Aorta (tissue), 5 donors: ENCODE results near the gene PPT1. TPM values are rescaled to one million over a fixed set of nuclear protein-coding genes. Genes with fewer than 3 reads are reported as not detected.
"Not testable (repeated sequence)": the region's sequence is repeated elsewhere in the genome, so short reads cannot be mapped to it uniquely, and the experiment has no call there.

Source experiments
- ATAC-seq: fragments of 200-7000 bp; cut with Tn5 transposase; one replicate; pipeline ENCODE4 v1.9.1; 2022; ENCODE audit warnings: moderate library complexity; ENCODE audit not compliant: low FRiP score
- DNase-seq, 2 donors: peaks; one replicate each; pipeline ENCODE4 v3.0.0-alpha.2; 2020
- H3K27ac ChIP-seq, 2 donors: one replicate each; pipeline ENCODE4 v1.5.1; 2013; ENCODE audit warnings: low read length in 2 of 2, mild to moderate bottlenecking in 2 of 2, moderate library complexity in 2 of 2, control low read depth in 1 of 2, inconsistent platforms in 1 of 2, low read depth in 1 of 2
- H3K27me3 ChIP-seq, 2 donors: one replicate each; pipeline ENCODE4 v1.6.1; 2013; ENCODE audit warnings: control low read depth in 1 of 2, low read length in 1 of 2, mild to moderate bottlenecking in 1 of 2, moderate library complexity in 1 of 2; ENCODE audit not compliant: insufficient read depth in 2 of 2, control insufficient read depth in 1 of 2
- H3K36me3 ChIP-seq, 2 donors: one replicate each; pipeline ENCODE4 v1.6.1; 2013; ENCODE audit warnings: control low read depth in 1 of 2, low read length in 1 of 2, mild to moderate bottlenecking in 1 of 2; ENCODE audit not compliant: insufficient read depth in 2 of 2, control insufficient read depth in 1 of 2
- H3K4me1 ChIP-seq, 2 donors: one replicate each; pipeline ENCODE4 v1.6.1; 2013; ENCODE audit warnings: low read length in 2 of 2, control low read depth in 1 of 2, mild to moderate bottlenecking in 1 of 2, moderate library complexity in 1 of 2; ENCODE audit not compliant: insufficient read depth in 2 of 2, control insufficient read depth in 1 of 2
- H3K4me3 ChIP-seq, 2 donors: one replicate each; pipeline ENCODE4 v1.5.1; 2013; ENCODE audit warnings: low read length in 2 of 2, control low read depth in 1 of 2, mild to moderate bottlenecking in 1 of 2
- H3K9me3 ChIP-seq: one replicate; pipeline ENCODE4 v1.6.1; 2013; ENCODE audit warnings: mild to moderate bottlenecking, low read length; ENCODE audit not compliant: control insufficient read depth
- WGBS, 2 donors: extraction: QIAGEN DNeasy Blood & Tissue Kit; methylation state at CpG; one replicate each; pipeline ENCODE4 v1.1.7; 2013; 5-methylcytosine and 5-hydroxymethylcytosine counted together
- intact Hi-C, 2 donors: fragments of 100-400 bp; cut with DNase I; formaldehyde crosslinking; loops; one replicate each; pipeline versions ENCODE4 v1.14.2 to v1.15.0; 2022
- polyA plus RNA-seq, 2 donors: library from polyadenylated mRNA; stranded (reverse); fragments of 200-250 nt; gene quantifications; one replicate each; pipeline ENCODE4 v1.2.3, GENCODE V29; 2013
- total RNA-seq, 2 donors: library from RNA; stranded (reverse); fragmentation: NEBNext Ultra II Directional; extraction: Animal tissue kit (Norgen Biotek cat#: 25700); gene quantifications; one replicate each; pipeline ENCODE4 v1.2.1, GENCODE V29; 2021
- donor health status: healthy with polysubstance abuse.
- donor health status: Bipolar disorder and iron deficiency.
- donor health status: DM: no; HTN: no; CAD: no.
- donor health status: DM: no; HTN: no; CAD: no.
- donor health status: DM: yes; HTN: yes; CAD: no.

The PPT1 gene
- total and polyA plus RNA-seq, 4 donors: 56.7 to 93.7 (median 82.3) TPM

DNA sequence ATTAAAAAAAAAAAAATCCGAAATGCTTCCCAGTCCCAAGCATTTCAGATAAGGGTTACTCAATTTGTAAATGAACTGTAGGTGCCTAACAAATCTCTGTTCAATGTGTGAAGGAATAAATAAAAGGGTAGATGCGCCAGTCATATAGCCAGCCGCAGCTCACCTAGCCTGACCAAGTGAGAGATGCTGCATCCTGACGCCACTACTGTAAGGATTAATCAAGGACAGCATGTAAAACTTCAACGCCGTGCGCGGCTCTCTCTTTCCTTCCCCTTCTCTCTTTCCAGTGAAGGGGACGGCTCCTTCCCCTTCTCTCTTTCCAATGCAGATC is 441 bp downstream of the PPT1 start:
- Histone ChIP-seq H3K27ac (peak overlapping the region in 1 of 2 donors; percentile 15), H3K27me3 (no peaks in the 10 kb centered on the region), H3K9me3 (no peaks in the 10 kb centered on the region), H3K4me1 (peaks cover 0 to 2% of the 10 kb centered on the region in 2 donors), H3K36me3 (peaks cover 0 to 2% of the 10 kb centered on the region in 2 donors), H3K4me3 (peak overlapping the region; percentile 45 to 76)
- DNase-seq (no peak), ATAC-seq (peak; percentile 54)
- WGBS, 2 donors: 14 to 15% methylated on average over 9 of the region's 9 CpGs
- intact Hi-C loops: no loop called here

DNA sequence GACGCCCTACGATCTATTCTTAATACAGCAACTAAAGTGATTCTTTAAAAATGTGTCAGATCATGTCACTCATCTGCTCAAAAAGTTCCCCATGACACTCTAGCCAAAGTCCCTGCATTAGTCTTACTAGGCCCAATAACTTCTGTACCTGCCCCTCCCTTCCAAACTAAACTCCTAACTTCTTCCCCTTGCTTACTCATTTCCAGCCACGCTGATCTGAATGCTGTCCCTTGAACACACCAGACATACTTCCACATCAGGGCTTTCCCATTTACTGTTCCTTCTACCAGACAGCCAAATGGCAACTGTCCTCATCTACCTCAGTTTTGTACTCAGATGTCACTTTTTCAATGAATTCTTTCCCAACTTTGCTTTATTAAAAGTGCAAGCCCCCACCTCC is 1.2 kb downstream of the PPT1 start:
- intact Hi-C loops: no loop called here
- ATAC-seq (no peak), DNase-seq (no peak)

GRCh38 chr1:40094466-40095110 is 2.5 kb downstream of the PPT1 start:
- Histone ChIP-seq H3K36me3 (peaks cover 0 to 5% of the 10 kb centered on the region in 2 donors), H3K4me3 (no peak overlapping the region), H3K27me3 (no peaks in the 10 kb centered on the region), H3K27ac (no peak overlapping the region), H3K9me3 (no peaks in the 10 kb centered on the region), H3K4me1 (peaks cover 0 to 2% of the 10 kb centered on the region in 2 donors)
- intact Hi-C loops: no loop called here
- DNase-seq (no peak), ATAC-seq (no peak)
- 75 to 77% methylated on average over 4 of the region's 4 CpGs for WGBS, 2 donors

More for the DNA sequence above, 1.2 kb downstream of the PPT1 start:
- Histone ChIP-seq H3K27ac (no peak overlapping the region), H3K9me3 (no peaks in the 10 kb centered on the region), H3K4me3 (no peak overlapping the region), H3K4me1 (peaks cover 0 to 2% of the 10 kb centered on the region in 2 donors), H3K27me3 (no peaks in the 10 kb centered on the region), H3K36me3 (peaks cover 0 to 5% of the 10 kb centered on the region in 2 donors)
- WGBS, 2 donors: 95% methylated on average over 3 of the region's 3 CpGs

GRCh38 chr1:40092706-40093639 is 4.1 kb downstream of the PPT1 start:
- H3K9me3 ChIP-seq: no peaks in the 10 kb centered on the region
- DNase-seq (no peak), ATAC-seq (no peak)
- H3K36me3 ChIP-seq: peaks cover 0 to 5% of the 10 kb centered on the region in 2 donors
- peaks cover 0 to 2% of the 10 kb centered on the region in 2 donors for H3K4me1 ChIP-seq
- WGBS, 2 donors: 67 to 70% methylated on average over 6 of the region's 6 CpGs
- no peak overlapping the region for H3K4me3 ChIP-seq
- intact Hi-C loops: no loop called here
- no peak overlapping the region for H3K27ac ChIP-seq
- H3K27me3 ChIP-seq: no peaks in the 10 kb centered on the region

GRCh38 chr1:40092241-40092640 is 4.8 kb downstream of the PPT1 start:
- Histone ChIP-seq H3K4me3 (no peak overlapping the region), H3K4me1 (peaks cover 0 to 2% of the 10 kb centered on the region in 2 donors), H3K27ac (no peak overlapping the region), H3K9me3 (no peaks in the 10 kb centered on the region), H3K36me3 (peaks cover 0 to 5% of the 10 kb centered on the region in 2 donors), H3K27me3 (no peaks in the 10 kb centered on the region)
- DNase-seq: no peak
- 90 to 96% methylated on average over 2 of the region's 2 CpGs for whole genome bisulfite sequencing, 2 donors
- intact Hi-C loops: no loop called here
- no peak for ATAC-seq

DNA sequence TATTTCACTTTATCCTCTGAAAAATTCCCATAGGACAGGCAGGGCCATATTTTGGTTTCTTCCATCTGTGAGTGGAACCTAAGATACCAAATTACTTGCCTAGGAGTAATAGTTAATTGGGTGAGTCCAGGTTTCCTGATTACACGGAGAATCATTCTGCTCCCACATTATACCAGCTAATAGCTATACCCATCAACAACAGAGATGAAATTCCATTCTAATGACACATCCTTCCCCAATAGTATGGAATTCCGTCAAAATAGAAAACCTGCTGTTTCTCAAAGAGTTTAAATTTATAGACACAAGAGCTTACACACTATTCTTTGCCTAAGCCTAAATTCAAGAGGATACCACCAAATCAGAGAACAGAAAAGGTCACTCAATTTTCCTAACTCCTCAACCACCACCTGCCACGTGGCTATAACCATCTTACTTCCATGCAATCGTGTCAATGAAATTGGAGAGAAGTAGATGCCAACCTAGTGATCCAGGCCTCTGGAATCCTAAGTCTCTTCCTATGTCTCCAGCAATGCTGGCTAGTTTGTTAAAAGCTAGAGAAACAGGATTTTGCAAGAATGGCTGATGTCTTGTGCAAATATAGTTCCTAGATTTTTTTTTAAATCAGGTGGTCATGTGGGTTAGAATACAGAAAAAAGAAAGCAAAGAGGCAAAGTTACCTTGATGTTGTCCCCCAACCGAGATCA is 6.2 kb downstream of the PPT1 start:
- Histone ChIP-seq H3K9me3 (no peaks in the 10 kb centered on the region), H3K27me3 (no peaks in the 10 kb centered on the region), H3K36me3 (peaks cover 0 to 5% of the 10 kb centered on the region in 2 donors), H3K4me1 (peaks cover 0 to 2% of the 10 kb centered on the region in 2 donors), H3K27ac (no peak overlapping the region), H3K4me3 (no peak overlapping the region)
- WGBS, 2 donors: 84 to 85% methylated on average over 5 of the region's 5 CpGs
- no peak for ATAC-seq
- intact Hi-C loops: no loop called here
- no peak for DNase-seq

DNA sequence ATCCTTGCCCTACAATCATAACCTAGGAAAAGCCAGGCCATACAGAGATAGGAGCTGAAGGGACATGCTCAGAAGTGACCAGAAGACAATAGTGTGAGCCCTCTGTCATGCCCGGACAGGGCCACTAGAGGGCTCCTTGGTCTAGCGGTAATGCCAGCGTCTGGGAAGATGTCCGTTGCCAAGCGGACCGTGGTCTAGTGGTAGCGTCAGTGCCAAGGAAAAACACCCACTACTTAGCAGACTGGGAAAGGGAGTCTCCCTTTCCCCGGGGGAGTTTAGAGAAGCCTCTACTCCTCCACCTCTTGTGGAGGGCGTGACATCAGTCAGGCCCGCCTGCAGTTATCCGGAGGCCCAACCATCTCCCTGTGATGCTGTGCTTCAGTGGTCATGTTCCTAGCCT is 12.3 kb downstream of the PPT1 start:
- not testable (repeated sequence) for H3K27me3 ChIP-seq, H3K36me3 ChIP-seq, H3K9me3 ChIP-seq, H3K4me3 ChIP-seq, H3K4me1 ChIP-seq, H3K27ac ChIP-seq, ATAC-seq
- intact Hi-C loops: loop anchor here (5.0 to 10.0 kb wide), 2 partner anchors 253 to 310 kb away; no protein-coding TSS in a partner anchor
- peak; percentile 81 to 87 for DNase-seq
- 18 to 20% methylated on average over 11 of the region's 11 CpGs for WGBS, 2 donors

DNA sequence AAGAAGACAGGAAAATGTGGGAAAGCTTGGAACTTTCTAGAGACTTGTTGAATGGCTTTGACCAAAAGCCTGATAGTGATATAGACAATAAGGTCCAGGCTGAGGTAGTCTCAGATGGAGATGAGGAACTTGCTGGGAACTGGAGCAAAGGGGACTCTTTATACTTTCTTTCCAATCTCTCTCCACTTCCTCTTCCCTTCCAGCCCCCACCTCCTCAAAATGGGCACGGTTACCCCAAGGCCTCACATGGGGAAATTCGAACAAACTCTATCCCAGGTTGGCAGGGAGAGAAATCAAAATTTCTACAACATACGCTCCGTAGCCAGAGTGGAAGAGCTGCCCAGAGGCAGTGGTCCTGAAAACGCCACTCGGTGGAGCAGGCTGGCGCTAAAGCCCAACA is 15.2 kb downstream of the PPT1 start:
- H3K27me3 ChIP-seq: no peaks in the 10 kb centered on the region
- H3K27ac ChIP-seq: no peak overlapping the region
- intact Hi-C loops: loop anchor here in 1 of 2 donors (10.0 kb wide), 1 partner anchor 313 kb away; no protein-coding TSS in a partner anchor
- H3K4me3 ChIP-seq: no peak overlapping the region
- H3K36me3 ChIP-seq: no peaks in the 10 kb centered on the region
- H3K9me3 ChIP-seq: no peaks in the 10 kb centered on the region
- ATAC-seq: no peak
- DNase-seq: no peak
- no peaks in the 10 kb centered on the region for H3K4me1 ChIP-seq
- 65 to 79% methylated on average over 7 of the region's 7 CpGs for WGBS, 2 donors
